MCF 10A (cell line): ENCODE data around the gene GPRIN1. TPM values are rescaled to one million over a fixed set of nuclear protein-coding genes. Genes with fewer than 3 reads are reported as not detected.
A peak's percentile ranks its signal among the peaks of the same experiment; 100 is the strongest.

Experiments
- BruUV-seq: library from RNA; stranded (reverse); fragments of 400-500 nt; replicated peaks from 2 replicates; lab custom pipeline; 2021; lab: Mats Ljungman, UMichigan
- CTCF ChIA-PET: fragments of 300-600 bp; sonication (Branson Sonifier 250); formaldehyde crosslinking; extraction: SDS; loops from one replicate; lab custom pipeline; 2021; ENCODE audit warnings: antibody characterized with exemption, inconsistent platforms; lab: Yijun Ruan, JAX
- POLR2A ChIA-PET: fragments of 300-600, 350-650 bp; sonication (Branson Sonifier 250); formaldehyde crosslinking; extraction: SDS; loops from one replicate; lab custom pipeline; 2020; ENCODE audit warnings: antibody characterized with exemption, inconsistent platforms; lab: Yijun Ruan, JAX
- DNase-seq: peaks from one replicate; pipeline ENCODE4 v3.0.0-alpha.2; 2018; ENCODE audit not compliant: unreplicated experiment
- H3K27ac Mint-ChIP-seq: one replicate; pipeline ENCODE4 v1.8.0; 2022; ENCODE audit warnings: mild to moderate bottlenecking, low read depth, mixed read lengths; ENCODE audit not compliant: unreplicated experiment
- H3K27me3 Mint-ChIP-seq: one replicate; pipeline ENCODE4 v1.8.0; 2022; ENCODE audit warnings: mixed read lengths; ENCODE audit not compliant: insufficient read depth, unreplicated experiment
- H3K36me3 Mint-ChIP-seq: one replicate; pipeline ENCODE4 v1.8.0; 2022; ENCODE audit warnings: mild to moderate bottlenecking, moderate library complexity, mixed read lengths; ENCODE audit not compliant: insufficient read depth, unreplicated experiment
- H3K4me1 Mint-ChIP-seq: one replicate; pipeline ENCODE4 v1.8.0; 2022; ENCODE audit warnings: mixed read lengths; ENCODE audit not compliant: insufficient read depth, unreplicated experiment
- H3K4me3 Mint-ChIP-seq: one replicate; pipeline ENCODE4 v1.8.0; 2022; ENCODE audit warnings: mild to moderate bottlenecking, moderate library complexity, mixed read lengths; ENCODE audit not compliant: unreplicated experiment
- H3K9me3 Mint-ChIP-seq: one replicate; pipeline ENCODE4 v1.8.0; 2022; ENCODE audit warnings: mixed read lengths; ENCODE audit not compliant: unreplicated experiment
- intact Hi-C: fragments of 100-400 bp; cut with micrococcal nuclease; formaldehyde crosslinking; loops from 2 replicates; pipeline ENCODE4 v1.14.1; 2022
- total RNA-seq: library from RNA; stranded (reverse); gene quantifications from 2 replicates; pipeline ENCODE4 v1.2.3, GENCODE V29; 2022
- TF ChIP-seq, protein P1 (sequence below): fragments of 200-600 bp; IDR thresholded peaks from one replicate; pipeline ENCODE4 v1.8.0; 2022; ENCODE audit warnings: antibody characterized with exemption, mild to moderate bottlenecking; ENCODE audit not compliant: unreplicated experiment

The GPRIN1 gene
- total RNA-seq, 1 experiment from 2014 or later, result 3.0 TPM

DNA sequence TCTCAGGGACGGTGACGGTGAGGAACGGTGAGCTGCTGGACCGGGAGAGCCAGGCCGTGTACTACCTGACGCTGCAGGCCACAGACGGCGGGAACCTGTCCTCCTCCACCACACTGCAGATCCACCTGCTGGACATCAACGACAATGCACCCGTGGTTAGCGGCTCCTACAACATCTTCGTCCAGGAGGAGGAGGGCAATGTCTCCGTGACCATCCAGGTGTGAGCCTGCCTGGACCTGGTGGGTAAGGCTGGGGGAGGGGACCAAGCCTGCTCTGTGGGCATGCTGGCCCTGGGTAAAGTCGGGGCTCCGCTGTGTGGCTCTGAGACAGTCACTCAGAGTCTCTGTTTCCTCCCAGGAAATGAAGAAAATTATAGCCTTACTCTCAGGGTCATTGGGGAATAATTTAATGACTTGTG, 31.6 kb downstream of the GPRIN1 start:
- intact Hi-C loops, result loop anchor here (1.0 to 2.0 kb wide), 2 partner anchors 36 to 162 kb away; partner anchors contain the start of gene CLTB
- TF ChIP-seq, protein P1, sequence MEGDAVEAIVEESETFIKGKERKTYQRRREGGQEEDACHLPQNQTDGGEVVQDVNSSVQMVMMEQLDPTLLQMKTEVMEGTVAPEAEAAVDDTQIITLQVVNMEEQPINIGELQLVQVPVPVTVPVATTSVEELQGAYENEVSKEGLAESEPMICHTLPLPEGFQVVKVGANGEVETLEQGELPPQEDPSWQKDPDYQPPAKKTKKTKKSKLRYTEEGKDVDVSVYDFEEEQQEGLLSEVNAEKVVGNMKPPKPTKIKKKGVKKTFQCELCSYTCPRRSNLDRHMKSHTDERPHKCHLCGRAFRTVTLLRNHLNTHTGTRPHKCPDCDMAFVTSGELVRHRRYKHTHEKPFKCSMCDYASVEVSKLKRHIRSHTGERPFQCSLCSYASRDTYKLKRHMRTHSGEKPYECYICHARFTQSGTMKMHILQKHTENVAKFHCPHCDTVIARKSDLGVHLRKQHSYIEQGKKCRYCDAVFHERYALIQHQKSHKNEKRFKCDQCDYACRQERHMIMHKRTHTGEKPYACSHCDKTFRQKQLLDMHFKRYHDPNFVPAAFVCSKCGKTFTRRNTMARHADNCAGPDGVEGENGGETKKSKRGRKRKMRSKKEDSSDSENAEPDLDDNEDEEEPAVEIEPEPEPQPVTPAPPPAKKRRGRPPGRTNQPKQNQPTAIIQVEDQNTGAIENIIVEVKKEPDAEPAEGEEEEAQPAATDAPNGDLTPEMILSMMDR, result peak; percentile 87
- no TSS peak for BruUV-seq
- CTCF ChIA-PET, result interaction anchor here (0.6 to 3.4 kb wide), 32 partner anchors 9 to 826 kb away, joined by 3 to 33 read pairs (median 4); partner anchors contain the start of genes CLTB and TSPAN17
- peak; percentile 86 for DNase-seq
- POLR2A ChIA-PET, result interaction anchor here (0.6 to 2.2 kb wide), 8 partner anchors 29 to 186 kb away, joined by 3 to 18 read pairs (median 5); partner anchors contain the start of genes CDHR2 and RNF44
- no peaks in the 10 kb centered on the region for H3K27me3 Mint-ChIP-seq
- no peak overlapping the region for H3K4me3 Mint-ChIP-seq
- no peak overlapping the region for H3K27ac Mint-ChIP-seq
- H3K4me1 Mint-ChIP-seq, result peaks cover 14% of the 10 kb centered on the region
- H3K36me3 Mint-ChIP-seq, result no peaks in the 10 kb centered on the region
- H3K9me3 Mint-ChIP-seq, result no peaks in the 10 kb centered on the region

DNA sequence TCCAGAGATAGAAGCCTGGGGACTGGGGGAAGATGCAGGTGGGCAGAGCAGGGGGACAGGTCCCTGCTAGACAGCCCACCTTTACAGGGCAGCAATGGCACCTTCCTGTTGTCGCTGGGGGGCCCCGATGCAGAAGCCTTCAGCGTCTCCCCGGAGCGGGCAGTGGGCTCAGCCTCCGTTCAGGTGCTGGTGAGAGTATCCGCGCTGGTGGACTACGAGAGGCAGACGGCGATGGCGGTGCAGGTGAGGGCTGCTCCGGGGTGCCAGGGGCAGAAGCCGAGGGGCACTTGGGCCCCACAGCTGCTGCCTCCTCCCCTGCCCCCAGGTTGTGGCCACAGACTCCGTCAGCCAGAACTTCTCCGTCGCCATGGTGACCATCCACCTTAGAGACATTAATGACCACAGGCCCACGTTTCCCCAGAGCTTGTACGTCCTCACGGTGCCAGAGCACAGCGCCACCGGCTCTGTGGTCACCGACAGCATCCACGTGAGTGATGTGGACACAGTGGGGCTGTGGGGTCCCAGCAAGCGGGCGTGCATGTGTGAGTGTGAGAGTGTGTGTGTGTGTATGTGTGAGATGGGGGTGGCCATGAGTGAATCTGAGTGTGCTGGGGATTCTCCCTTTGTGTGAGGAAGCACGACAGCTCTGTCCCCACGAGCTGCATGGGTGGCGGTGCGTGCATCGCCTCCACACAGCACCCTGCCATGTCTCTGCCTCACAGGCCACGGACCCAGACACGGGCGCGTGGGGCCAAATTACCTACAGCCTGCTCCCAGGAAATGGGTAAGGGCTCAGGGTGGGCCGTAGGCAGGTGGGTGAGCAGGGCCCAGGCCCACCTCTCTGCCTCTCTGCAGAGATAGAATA, 32.4 kb downstream of the GPRIN1 start:
- ChIA-PET CTCF (interaction anchor here (0.5 to 3.4 kb wide), 22 partner anchors 11 to 604 kb away, joined by 3 to 33 read pairs (median 4); partner anchors contain the start of genes CLTB and TSPAN17), POLR2A (interaction anchor here (0.6 to 2.2 kb wide), 5 partner anchors 34 to 160 kb away, joined by 3 to 18 read pairs (median 11); partner anchors contain the start of gene RNF44)
- Mint-ChIP-seq H3K36me3 (no peaks in the 10 kb centered on the region), H3K27ac (no peak overlapping the region), H3K4me1 (peaks cover 14% of the 10 kb centered on the region), H3K9me3 (no peaks in the 10 kb centered on the region), H3K27me3 (no peaks in the 10 kb centered on the region), H3K4me3 (no peak overlapping the region)
- intact Hi-C loops, result loop anchor here (1.0 to 2.0 kb wide), 2 partner anchors 35 to 161 kb away; partner anchors contain the start of gene CLTB
- no peak for DNase-seq
- no TSS peak for BruUV-seq
- TF ChIP-seq, protein P1, result no peak

GRCh38 chr5:176575488-176576422, 34.2 kb downstream of the GPRIN1 start:
- ChIA-PET CTCF (interaction anchor here (0.6 to 4.7 kb wide), 12 partner anchors 10 to 846 kb away, joined by 3 to 55 read pairs (median 4); partner anchors contain the start of genes CDHR2 and TSPAN17), POLR2A (no interaction called here)
- Mint-ChIP-seq H3K27ac (no peak overlapping the region), H3K4me3 (no peak overlapping the region), H3K27me3 (peaks cover 9% of the 10 kb centered on the region), H3K9me3 (no peaks in the 10 kb centered on the region), H3K4me1 (peaks cover 14% of the 10 kb centered on the region), H3K36me3 (no peaks in the 10 kb centered on the region)
- TF ChIP-seq, protein P1, result no peak
- no TSS peak for BruUV-seq
- DNase-seq, result no peak
- intact Hi-C loops, result no loop called here
